SK-N-SH (cell line): Measurements from ENCODE around the gene TJP1. TPM values are rescaled to one million over a fixed set of nuclear protein-coding genes. Genes with fewer than 3 reads are reported as not detected.

ENCODE experiments used
- CTCF ChIA-PET: fragments of 300-600, 350-600 bp; formaldehyde crosslinking; extraction: SDS; loops from one replicate; lab custom pipeline; 2021; lab: Yijun Ruan, JAX
- POLR2A ChIA-PET: fragments of 350-600 bp; sonication (Branson Sonifier 250); formaldehyde crosslinking; extraction: SDS; loops from one replicate; lab custom pipeline; 2020; ENCODE audit warnings: antibody characterized with exemption, inconsistent platforms; lab: Yijun Ruan, JAX
- DNase-seq: peaks from one replicate; pipeline ENCODE4 v3.0.0; 2012
- H2AFZ ChIP-seq: fragments of 200-600 bp; sonication (generic); 2 replicates; pipeline ENCODE4 v1.8.1; 2016; ENCODE audit warnings: antibody characterized with exemption, mild to moderate bottlenecking, low read depth
- H3F3A ChIP-seq: fragments of 200-600 bp; sonication (generic); replicated peaks from 2 replicates; pipeline ENCODE3; 2016; ENCODE audit warnings: antibody characterized with exemption, mild to moderate bottlenecking; ENCODE audit not compliant: insufficient read depth
- H3K27ac ChIP-seq, 2 experiments: fragments of 200-500 bp in 1 of 2; fragments of 200-600 bp in 1 of 2; sonication (Bioruptor generic) in 1 of 2; sonication (generic), shearing (Covaris generic) in 1 of 2; 2 replicates each; pipeline versions ENCODE4 v1.5.1 to v1.6.1; 2014 to 2016; ENCODE audit warnings: low read depth in 2 of 2, inconsistent platforms in 1 of 2, low read length in 1 of 2, mild to moderate bottlenecking in 1 of 2, mixed read lengths in 1 of 2
- H3K27me3 ChIP-seq: fragments of 200-600 bp; sonication (generic), shearing (Covaris generic); 2 replicates; pipeline ENCODE4 v1.6.1; 2016; ENCODE audit warnings: mixed run types; ENCODE audit not compliant: insufficient read depth
- H3K36me3 ChIP-seq, 2 experiments: fragments of 200-500 bp in 1 of 2; fragments of 200-600 bp in 1 of 2; sonication (Bioruptor generic) in 1 of 2; sonication (generic) in 1 of 2; replicated peaks in 1 of 2; 2 replicates each; pipeline versions ENCODE3 to v1.5.1; 2014 to 2016; ENCODE audit warnings: low read length in 1 of 2, mild to moderate bottlenecking in 1 of 2; ENCODE audit not compliant: insufficient read depth in 2 of 2, control insufficient read depth in 1 of 2
- H3K4me1 ChIP-seq, 2 experiments: fragments of 200-500 bp in 1 of 2; fragments of 200-600 bp in 1 of 2; sonication (Bioruptor generic) in 1 of 2; sonication (generic), shearing (Covaris generic) in 1 of 2; 2 replicates each; pipeline versions ENCODE4 v1.5.1 to v1.6.1; 2014 to 2016; ENCODE audit warnings: low read depth in 1 of 2, low read length in 1 of 2, mixed run types in 1 of 2; ENCODE audit not compliant: insufficient read depth in 2 of 2, control insufficient read depth in 1 of 2
- H3K4me2 ChIP-seq: fragments of 200-600 bp; sonication (generic), shearing (Covaris generic); 2 replicates; pipeline ENCODE4 v1.6.1; 2017; ENCODE audit warnings: mixed run types
- H3K4me3 ChIP-seq, 2 experiments: fragments of 200-500 bp in 1 of 2; fragments of 200-600 bp in 1 of 2; sonication (Bioruptor generic) in 1 of 2; sonication (generic), shearing (Covaris generic) in 1 of 2; 2 replicates each; pipeline versions ENCODE4 v1.5.1 to v1.8.1; 2014 to 2016; ENCODE audit warnings: low read depth in 2 of 2, inconsistent platforms in 1 of 2, low read length in 1 of 2, mild to moderate bottlenecking in 1 of 2, mixed read lengths in 1 of 2, moderate library complexity in 1 of 2
- H3K79me2 ChIP-seq: fragments of 200-600 bp; sonication (generic); 2 replicates; pipeline ENCODE4 v1.8.1; 2017; ENCODE audit warnings: mild to moderate bottlenecking; ENCODE audit not compliant: insufficient read depth
- H3K9ac ChIP-seq: fragments of 200-600 bp; sonication (generic); 2 replicates; pipeline ENCODE4 v1.6.1; 2017; ENCODE audit warnings: mixed run types
- H3K9me2 ChIP-seq: fragments of 200-600 bp; sonication (generic); 2 replicates; pipeline ENCODE4 v1.6.1; 2017; ENCODE audit warnings: mixed run types
- H3K9me3 ChIP-seq: fragments of 200-600 bp; sonication (generic); 2 replicates; pipeline ENCODE4 v1.6.1; 2017; ENCODE audit warnings: mixed run types, mild to moderate bottlenecking, moderate library complexity
- H4K20me1 ChIP-seq: fragments of 200-600 bp; sonication (generic); 2 replicates; pipeline ENCODE4 v1.6.1; 2017; ENCODE audit warnings: mild to moderate bottlenecking, mixed run types; ENCODE audit not compliant: insufficient read depth
- CHD2 ChIP-seq: fragments of 150-350 bp; IDR thresholded peaks from 2 replicates; pipeline ENCODE4 v1.6.1; 2018; ENCODE audit warnings: low read length; ENCODE audit not compliant: partially characterized antibody
- EZH2phosphoT487 ChIP-seq: fragments of 200-600 bp; sonication (generic); IDR thresholded peaks from 2 replicates; pipeline ENCODE4 v1.6.1; 2017; ENCODE audit warnings: low read depth, mixed run types, mild to moderate bottlenecking, antibody characterized with exemption, moderate library complexity, borderline replicate concordance
- GATA2 ChIP-seq: sonication (generic); formaldehyde crosslinking; IDR thresholded peaks from 2 replicates; pipeline ENCODE4 v1.5.0; 2020; ENCODE audit warnings: mild to moderate bottlenecking, missing genetic modification reagents
- IRF3 ChIP-seq: fragments of 150-350 bp; IDR thresholded peaks from 2 replicates; pipeline ENCODE4 v1.6.1; 2016; ENCODE audit warnings: mild to moderate bottlenecking, low read depth, low read length
- NRF1 ChIP-seq: IDR thresholded peaks from 2 replicates; pipeline ENCODE4 v1.6.1; 2012; ENCODE audit warnings: low read depth, mild to moderate bottlenecking, low read length
- RAD21 ChIP-seq: IDR thresholded peaks from 2 replicates; pipeline ENCODE4 v1.6.1; 2012; ENCODE audit warnings: mild to moderate bottlenecking, low read length
- RCOR1 ChIP-seq: fragments of 150-350 bp; IDR thresholded peaks from 2 replicates; pipeline ENCODE4 v1.6.1; 2017; ENCODE audit warnings: antibody characterized with exemption, low read length
- RFX5 ChIP-seq: IDR thresholded peaks from 2 replicates; pipeline ENCODE4 v1.6.1; 2012; ENCODE audit warnings: mild to moderate bottlenecking, improper control_type of control experiment, low read length
- RXRA ChIP-seq: IDR thresholded peaks from 2 replicates; pipeline ENCODE4 v1.4.0; 2012; ENCODE audit warnings: low read depth, mild to moderate bottlenecking, borderline replicate concordance
- TCF12 ChIP-seq: IDR thresholded peaks from 2 replicates; pipeline ENCODE4 v1.4.0; 2012
- USF2 ChIP-seq: fragments of 150-350 bp; IDR thresholded peaks from 2 replicates; pipeline ENCODE4 v1.6.1; 2017; ENCODE audit warnings: antibody characterized with exemption, low read length, low read depth, borderline replicate concordance
- WGBS: methylation state at CpG from one replicate; pipeline ENCODE4 v1.1.6; 2017; ENCODE audit warnings: low lambda C conversion rate; 5-methylcytosine and 5-hydroxymethylcytosine counted together
- polyA plus RNA-seq, 3 experiments: library from polyadenylated mRNA; depleted of rRNA; stranded (reverse); fragments of >200 nt; gene quantifications; 2 replicates each; pipeline ENCODE4 v1.2.3, GENCODE V29; 2012
- TF ChIP-seq, protein P1 (sequence below): IDR thresholded peaks from 2 replicates; pipeline ENCODE4 v1.4.0; 2012; ENCODE audit warnings: low read depth, borderline replicate concordance
- TF ChIP-seq, protein P2 (sequence below): IDR thresholded peaks from 2 replicates; pipeline ENCODE4; 2012

TJP1 gene
- polyA plus RNA-seq, 1 of the 3 experiments (the other 2 are of a cell fraction): 17.5 TPM

DNA sequence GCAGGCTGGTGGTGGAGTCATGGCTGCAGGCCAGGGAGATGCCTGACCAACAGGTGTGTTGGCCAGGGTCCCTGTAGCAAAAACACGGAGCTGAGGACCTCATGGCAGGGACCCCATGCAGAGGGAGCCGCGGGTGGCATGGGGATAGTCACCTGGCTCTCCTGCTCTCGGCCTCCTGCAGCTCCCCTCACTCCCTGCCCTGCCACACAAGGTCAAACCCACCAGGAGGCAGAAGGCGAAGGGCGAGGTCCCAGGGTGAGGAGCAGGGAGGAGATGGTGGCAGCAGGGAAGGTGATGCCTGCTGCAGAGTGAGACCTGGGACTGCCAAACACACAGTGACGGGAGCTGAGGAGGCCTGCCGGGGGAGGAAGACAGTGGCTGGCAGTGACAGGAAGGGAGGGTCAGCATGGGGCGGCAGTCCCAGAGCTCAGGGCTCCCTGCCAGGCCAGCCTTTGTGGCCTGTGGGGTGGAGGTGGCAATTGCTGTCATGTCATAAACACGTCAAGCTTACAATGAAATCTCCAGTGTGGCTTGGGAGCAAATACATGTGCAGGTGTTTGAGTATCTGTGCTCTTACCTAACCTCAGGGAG is 144.3 kb downstream of the TJP1 start:
- TF ChIP-seq, protein P1, sequence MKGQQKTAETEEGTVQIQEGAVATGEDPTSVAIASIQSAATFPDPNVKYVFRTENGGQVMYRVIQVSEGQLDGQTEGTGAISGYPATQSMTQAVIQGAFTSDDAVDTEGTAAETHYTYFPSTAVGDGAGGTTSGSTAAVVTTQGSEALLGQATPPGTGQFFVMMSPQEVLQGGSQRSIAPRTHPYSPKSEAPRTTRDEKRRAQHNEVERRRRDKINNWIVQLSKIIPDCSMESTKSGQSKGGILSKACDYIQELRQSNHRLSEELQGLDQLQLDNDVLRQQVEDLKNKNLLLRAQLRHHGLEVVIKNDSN: no peak
- TF ChIP-seq CHD2: no peak
- no peak for TF ChIP-seq EZH2phosphoT487
- TF ChIP-seq GATA2: no peak
- no peak for TF ChIP-seq NRF1
- no peak for TF ChIP-seq TCF12
- Histone ChIP-seq H3K9me2 (no peaks in the 10 kb centered on the region), H3K36me3 (no peaks in the 10 kb centered on the region), H3F3A (peaks cover 12% of the 10 kb centered on the region), H3K4me2 (no peak overlapping the region), H4K20me1 (no peaks in the 10 kb centered on the region), H2AFZ (no peak overlapping the region), H3K9me3 (no peaks in the 10 kb centered on the region), H3K4me1 (peaks cover 7 to 14% of the 10 kb centered on the region in 2 experiments; a peak in 3 of 4 replicates), H3K27me3 (no peaks in the 10 kb centered on the region), H3K4me3 (no peak overlapping the region), H3K9ac (no peak overlapping the region), H3K27ac (no peak overlapping the region), H3K79me2 (no peaks in the 10 kb centered on the region)
- 94% methylated on average over 10 of the region's 10 CpGs for WGBS
- POLR2A ChIA-PET: no interaction called here
- DNase-seq: no peak
- CTCF ChIA-PET: interaction anchor here (0.7 to 2.7 kb wide), 5 partner anchors 9 to 1338 kb away, joined by 3 to 9 read pairs (median 5); no protein-coding TSS in a partner anchor

- peak overlapping the region; percentile 11; the same call in 1 of the 2 replicates for H3K9ac ChIP-seq
- peaks cover 13% of the 10 kb centered on the region for H3F3A ChIP-seq
- H3K4me2 ChIP-seq: peak overlapping the region; percentile 61; the same call in 1 of the 2 replicates
- H3K9me2 ChIP-seq: no peaks in the 10 kb centered on the region
- no peaks in the 10 kb centered on the region for H3K9me3 ChIP-seq
- H2AFZ ChIP-seq: peak overlapping the region; percentile 51; the same call in 1 of the 2 replicates
- H3K79me2 ChIP-seq: no peaks in the 10 kb centered on the region
- H3K4me3 ChIP-seq: no peak overlapping the region
- no peaks in the 10 kb centered on the region for H3K36me3 ChIP-seq
- peaks cover 7 to 14% of the 10 kb centered on the region in 2 experiments; a peak in 3 of 4 replicates for H3K4me1 ChIP-seq
- POLR2A ChIA-PET: no interaction called here
- WGBS: 83% methylated on average over 4 of the region's 4 CpGs
- TF ChIP-seq USF2 (no peak), TCF12 (no peak), IRF3 (no peak), RXRA (no peak), RCOR1 (no peak), NRF1 (no peak), RFX5 (no peak), RAD21 (no peak)
- TF ChIP-seq, protein P2, sequence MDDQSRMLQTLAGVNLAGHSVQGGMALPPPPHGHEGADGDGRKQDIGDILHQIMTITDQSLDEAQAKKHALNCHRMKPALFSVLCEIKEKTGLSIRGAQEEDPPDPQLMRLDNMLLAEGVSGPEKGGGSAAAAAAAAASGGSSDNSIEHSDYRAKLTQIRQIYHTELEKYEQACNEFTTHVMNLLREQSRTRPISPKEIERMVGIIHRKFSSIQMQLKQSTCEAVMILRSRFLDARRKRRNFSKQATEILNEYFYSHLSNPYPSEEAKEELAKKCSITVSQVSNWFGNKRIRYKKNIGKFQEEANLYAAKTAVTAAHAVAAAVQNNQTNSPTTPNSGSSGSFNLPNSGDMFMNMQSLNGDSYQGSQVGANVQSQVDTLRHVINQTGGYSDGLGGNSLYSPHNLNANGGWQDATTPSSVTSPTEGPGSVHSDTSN: no peak
- CTCF ChIA-PET: interaction anchor here (0.7 to 2.7 kb wide), 5 partner anchors 9 to 1339 kb away, joined by 3 to 9 read pairs (median 5); no protein-coding TSS in a partner anchor
- no peaks in the 10 kb centered on the region for H4K20me1 ChIP-seq
- H3K27ac ChIP-seq: peak overlapping the region in 1 of 2 experiments; percentile 65; a peak in 2 of 4 replicates
- DNase-seq: no peak
- no peaks in the 10 kb centered on the region for H3K27me3 ChIP-seq
Measured at GRCh38 chr15:29677455-29677854, 144.8 kb downstream of the TJP1 start.
